Bronchial epithelial cell (primary cell): ENCODE data around the gene GAS7. TPM values are rescaled to one million over a fixed set of nuclear protein-coding genes. Genes with fewer than 3 reads are reported as not detected.

Source experiments
- DNase-seq: peaks from one replicate; pipeline ENCODE4 v3.0.0-alpha.2; 2010; ENCODE audit warnings: low read depth
- FAIRE-seq: peaks from 2 replicates; lab custom pipeline; 2011; peaks lifted over from hg19 to GRCh38; lab: Jason Lieb, UNC
- H3K27me3 ChIP-seq: 2 replicates; pipeline ENCODE4 v1.5.1; 2011; ENCODE audit warnings: low read length; ENCODE audit not compliant: control insufficient read depth, insufficient read depth
- H3K36me3 ChIP-seq: 2 replicates; pipeline ENCODE4 v1.5.1; 2011; ENCODE audit warnings: low read length; ENCODE audit not compliant: control insufficient read depth, insufficient read depth
- H3K4me3 ChIP-seq: 2 replicates; pipeline ENCODE4 v1.5.1; 2011; ENCODE audit warnings: mild to moderate bottlenecking, low read depth, low read length, control low read depth
- CTCF ChIP-seq: IDR thresholded peaks from 2 replicates; pipeline ENCODE4 v1.5.1; 2011; ENCODE audit warnings: mild to moderate bottlenecking, moderate library complexity, low read length, control low read depth, inconsistent platforms; ENCODE audit not compliant: insufficient read depth, severe bottlenecking
- total RNA-seq: library from RNA; depleted of rRNA; stranded (reverse); fragments of >200 nt; gene quantifications from 2 replicates; pipeline ENCODE4 v1.2.1, GENCODE V29; 2014

GAS7 gene
- total RNA-seq, 1 donor from 2014 or later, result 1.1 TPM

- Histone ChIP-seq H3K27me3 (no peaks in the 10 kb centered on the region), H3K4me3 (no peak overlapping the region), H3K36me3 (no peaks in the 10 kb centered on the region)
- FAIRE-seq, result no peak
- no peak for DNase-seq
- TF ChIP-seq CTCF, result no peak
Measured at GRCh38 chr17:10219193-10219592, 20.8 kb upstream of the GAS7 start.

- no peak for TF ChIP-seq CTCF
- DNase-seq (no peak), FAIRE-seq (no peak)
- H3K36me3 ChIP-seq, result no peaks in the 10 kb centered on the region
- H3K4me3 ChIP-seq, result no peak overlapping the region
- H3K27me3 ChIP-seq, result no peaks in the 10 kb centered on the region
Measured at GRCh38 chr17:10217916-10218315, 19.5 kb upstream of the GAS7 start.

GRCh38 chr17:10216213-10216938 is 18.0 kb upstream of the GAS7 start:
- no peaks in the 10 kb centered on the region for H3K36me3 ChIP-seq
- no peak overlapping the region for H3K4me3 ChIP-seq
- no peak for TF ChIP-seq CTCF
- no peak for FAIRE-seq
- H3K27me3 ChIP-seq, result no peaks in the 10 kb centered on the region
- no peak for DNase-seq

GRCh38 chr17:10215286-10215685 is 16.9 kb upstream of the GAS7 start:
- no peak for DNase-seq
- no peak for FAIRE-seq
- Histone ChIP-seq H3K36me3 (no peaks in the 10 kb centered on the region), H3K27me3 (no peaks in the 10 kb centered on the region), H3K4me3 (no peak overlapping the region)
- TF ChIP-seq CTCF, result no peak

GRCh38 chr17:10211666-10212065 is 13.3 kb upstream of the GAS7 start:
- Histone ChIP-seq H3K36me3 (no peaks in the 10 kb centered on the region), H3K4me3 (no peak overlapping the region), H3K27me3 (no peaks in the 10 kb centered on the region)
- TF ChIP-seq CTCF, result no peak
- no peak for FAIRE-seq
- no peak for DNase-seq

- TF ChIP-seq CTCF, result no peak
- DNase-seq (peak; percentile 21), FAIRE-seq (no peak)
- no peak overlapping the region for H3K4me3 ChIP-seq
- H3K36me3 ChIP-seq, result no peaks in the 10 kb centered on the region
- no peaks in the 10 kb centered on the region for H3K27me3 ChIP-seq
Measured at GRCh38 chr17:10210151-10210574, 11.8 kb upstream of the GAS7 start.
